Thoracic aorta (tissue), 2 donors: ENCODE data around the gene ARMC9. TPM values are rescaled to one million over a fixed set of nuclear protein-coding genes. Genes with fewer than 3 reads are reported as not detected.

Experiments
- ATAC-seq: fragments of 150-250 bp; one replicate; pipeline ENCODE4 v1.8.0; 2017; ENCODE audit warnings: low read depth; ENCODE audit not compliant: insufficient number of reproducible peaks, low FRiP score
- DNase-seq: peaks from one replicate; pipeline ENCODE4 v3.0.0-alpha.2; 2020; ENCODE audit warnings: low spot score
- H3K27ac ChIP-seq, 2 donors: fragments of 200-600 bp; sonication (generic); 1 replicate in 1 of 2; 2 replicates in 1 of 2; pipeline ENCODE4 v1.5.1; 2016; ENCODE audit warnings: mild to moderate bottlenecking in 2 of 2, moderate library complexity in 2 of 2
- H3K27me3 ChIP-seq: fragments of 200-600 bp; sonication (generic); replicated peaks from 2 replicates; pipeline ENCODE4 v1.6.0; 2016; ENCODE audit warnings: mild to moderate bottlenecking; ENCODE audit not compliant: insufficient read depth
- H3K36me3 ChIP-seq: fragments of 200-600 bp; sonication (generic); one replicate; pipeline ENCODE4 v1.5.1; 2016
- H3K4me1 ChIP-seq, 2 donors: fragments of 200-600 bp; sonication (generic); 1 replicate in 1 of 2; 2 replicates in 1 of 2; pipeline versions ENCODE4 v1.5.1 to v1.6.0; 2016; ENCODE audit warnings: low read depth in 2 of 2, mild to moderate bottlenecking in 1 of 2; ENCODE audit not compliant: control insufficient read depth in 1 of 2
- H3K4me3 ChIP-seq: fragments of 200-600 bp; sonication (generic); 2 replicates; pipeline ENCODE4 v1.5.1; 2016; ENCODE audit warnings: mild to moderate bottlenecking
- H3K9me3 ChIP-seq: fragments of 200-600 bp; sonication (generic); 2 replicates; pipeline ENCODE4 v1.5.1; 2016
- total RNA-seq, 2 donors: library from RNA; depleted of rRNA; stranded (reverse); fragments of >200 nt; gene quantifications; one replicate each; pipeline versions ENCODE4 v1.1.0 to v1.2.3, GENCODE V29; 2016
- TF ChIP-seq, protein P1 (sequence below): fragments of 200-600 bp; sonication (generic); IDR thresholded peaks from one replicate; pipeline ENCODE4 v1.5.1; 2019; ENCODE audit warnings: antibody characterized with exemption

The ARMC9 gene
- total RNA-seq, 2 donors from 2014 or later = 68.5 to 103 TPM

DNA sequence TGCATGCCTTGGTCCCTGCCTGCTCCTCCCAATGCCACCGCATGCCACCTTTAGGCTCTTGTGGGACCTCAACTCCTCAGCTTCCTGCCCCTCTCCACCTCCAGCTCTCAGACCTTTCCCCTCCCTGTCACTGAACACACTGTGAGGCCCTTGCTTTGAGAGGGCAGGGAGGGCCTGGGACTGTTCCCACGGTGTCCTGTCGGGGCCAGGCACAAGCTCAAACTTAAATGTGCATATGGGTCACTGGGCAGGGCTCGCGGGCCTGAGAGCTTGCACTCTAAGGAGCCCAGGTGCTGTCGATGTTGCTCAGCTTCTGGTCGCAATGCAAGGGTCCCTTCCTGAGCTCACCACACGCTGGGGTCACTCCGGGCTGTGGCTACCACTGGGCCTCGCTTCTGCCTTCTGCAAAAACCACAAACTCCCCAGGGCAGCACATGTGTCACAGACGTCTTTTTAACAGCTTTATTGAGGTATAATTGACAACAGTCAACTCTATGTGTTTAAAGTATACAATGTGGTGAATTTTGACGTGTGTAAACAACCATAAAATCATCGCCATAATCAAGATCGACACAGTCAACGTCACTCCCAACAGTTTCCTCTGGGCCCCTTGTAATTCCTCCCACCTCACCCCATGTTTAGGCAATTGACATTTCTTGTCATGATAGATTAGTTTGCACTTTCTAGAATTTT is 185.1 kb downstream of the ARMC9 start:
- TF ChIP-seq, protein P1, sequence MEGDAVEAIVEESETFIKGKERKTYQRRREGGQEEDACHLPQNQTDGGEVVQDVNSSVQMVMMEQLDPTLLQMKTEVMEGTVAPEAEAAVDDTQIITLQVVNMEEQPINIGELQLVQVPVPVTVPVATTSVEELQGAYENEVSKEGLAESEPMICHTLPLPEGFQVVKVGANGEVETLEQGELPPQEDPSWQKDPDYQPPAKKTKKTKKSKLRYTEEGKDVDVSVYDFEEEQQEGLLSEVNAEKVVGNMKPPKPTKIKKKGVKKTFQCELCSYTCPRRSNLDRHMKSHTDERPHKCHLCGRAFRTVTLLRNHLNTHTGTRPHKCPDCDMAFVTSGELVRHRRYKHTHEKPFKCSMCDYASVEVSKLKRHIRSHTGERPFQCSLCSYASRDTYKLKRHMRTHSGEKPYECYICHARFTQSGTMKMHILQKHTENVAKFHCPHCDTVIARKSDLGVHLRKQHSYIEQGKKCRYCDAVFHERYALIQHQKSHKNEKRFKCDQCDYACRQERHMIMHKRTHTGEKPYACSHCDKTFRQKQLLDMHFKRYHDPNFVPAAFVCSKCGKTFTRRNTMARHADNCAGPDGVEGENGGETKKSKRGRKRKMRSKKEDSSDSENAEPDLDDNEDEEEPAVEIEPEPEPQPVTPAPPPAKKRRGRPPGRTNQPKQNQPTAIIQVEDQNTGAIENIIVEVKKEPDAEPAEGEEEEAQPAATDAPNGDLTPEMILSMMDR = no peak
- Histone ChIP-seq H3K36me3 (no peaks in the 10 kb centered on the region), H3K9me3 (no peaks in the 10 kb centered on the region), H3K4me3 (no peak overlapping the region), H3K27ac (no peak overlapping the region), H3K4me1 (peaks cover 5 to 8% of the 10 kb centered on the region in 2 donors), H3K27me3 (no peaks in the 10 kb centered on the region)
- DNase-seq (no peak), ATAC-seq (no peak)

DNA sequence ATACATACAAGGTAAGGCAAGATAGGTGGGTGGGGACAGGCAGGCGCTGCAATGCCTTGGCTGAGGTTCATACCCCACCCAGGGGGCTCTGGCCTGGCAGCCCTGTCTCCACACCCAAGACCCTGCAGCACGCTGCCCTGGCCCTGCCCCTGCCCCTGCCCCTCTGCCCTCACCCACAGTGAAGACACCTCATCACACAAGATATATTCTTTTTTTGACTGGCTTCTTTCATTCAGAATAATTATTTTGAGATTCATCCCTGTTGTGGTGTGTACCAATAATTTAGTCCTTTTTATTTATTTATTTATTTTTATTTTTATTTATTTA is 185.6 kb downstream of the ARMC9 start:
- ATAC-seq = no peak
- H3K27ac ChIP-seq = no peak overlapping the region
- H3K4me3 ChIP-seq = no peak overlapping the region
- no peak for DNase-seq
- no peaks in the 10 kb centered on the region for H3K9me3 ChIP-seq
- TF ChIP-seq, protein P1 = no peak
- no peaks in the 10 kb centered on the region for H3K27me3 ChIP-seq
- no peaks in the 10 kb centered on the region for H3K36me3 ChIP-seq
- H3K4me1 ChIP-seq = peaks cover 5 to 12% of the 10 kb centered on the region in 2 donors

DNA sequence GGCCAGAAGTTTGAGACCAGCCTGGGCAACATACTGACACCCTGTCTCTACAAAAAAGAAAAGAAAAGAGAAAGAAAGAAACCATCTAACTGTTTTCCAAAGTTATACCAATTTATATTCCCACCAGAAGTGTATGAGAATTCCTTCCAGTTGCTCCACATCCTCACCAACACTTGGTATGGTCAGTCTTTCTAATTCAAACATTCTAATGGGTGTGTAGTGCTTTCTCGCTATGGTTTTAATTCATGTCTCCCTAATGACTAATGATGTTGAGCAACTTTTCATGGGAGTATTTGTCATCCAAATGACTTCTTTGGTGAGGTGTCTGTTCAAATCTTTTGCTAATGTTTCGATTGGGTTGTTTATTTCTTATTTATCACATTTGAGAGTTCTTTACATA is 186.5 kb downstream of the ARMC9 start:
- TF ChIP-seq, protein P1 = no peak
- H3K36me3 ChIP-seq = no peaks in the 10 kb centered on the region
- no peaks in the 10 kb centered on the region for H3K27me3 ChIP-seq
- no peak overlapping the region for H3K27ac ChIP-seq
- no peaks in the 10 kb centered on the region for H3K9me3 ChIP-seq
- ATAC-seq = no peak
- DNase-seq = no peak
- H3K4me1 ChIP-seq = peaks cover 5 to 12% of the 10 kb centered on the region in 2 donors
- H3K4me3 ChIP-seq = no peak overlapping the region

DNA sequence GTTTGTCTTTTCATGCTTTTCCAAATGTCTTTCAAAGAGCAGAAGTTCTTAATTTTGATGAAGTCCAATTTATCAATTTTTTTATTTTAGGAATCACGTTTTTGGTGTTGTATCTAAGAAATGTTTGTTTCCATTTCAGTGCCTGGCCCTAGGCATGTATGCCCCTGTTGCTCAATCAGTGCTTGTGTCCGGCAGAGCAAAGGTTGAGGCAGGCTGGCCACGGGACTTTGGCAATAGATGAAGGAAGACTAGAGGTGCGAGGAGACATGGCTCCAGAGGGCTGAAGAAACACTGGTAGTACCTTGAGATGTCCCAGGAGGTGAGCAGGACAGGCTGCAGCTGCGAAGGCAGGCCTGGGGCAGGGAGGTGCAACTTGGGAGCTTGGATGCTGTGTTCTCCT is 187.0 kb downstream of the ARMC9 start:
- no peak overlapping the region for H3K27ac ChIP-seq
- H3K4me3 ChIP-seq = no peak overlapping the region
- ATAC-seq (no peak), DNase-seq (no peak)
- peaks cover 5 to 12% of the 10 kb centered on the region in 2 donors for H3K4me1 ChIP-seq
- no peaks in the 10 kb centered on the region for H3K36me3 ChIP-seq
- no peaks in the 10 kb centered on the region for H3K9me3 ChIP-seq
- no peaks in the 10 kb centered on the region for H3K27me3 ChIP-seq
- TF ChIP-seq, protein P1 = no peak

GRCh38 chr2:231386446-231386845 is 188.0 kb downstream of the ARMC9 start:
- no peaks in the 10 kb centered on the region for H3K36me3 ChIP-seq
- DNase-seq (no peak), ATAC-seq (no peak)
- TF ChIP-seq, protein P1 = no peak
- H3K4me1 ChIP-seq = peaks cover 5 to 12% of the 10 kb centered on the region in 2 donors
- H3K27ac ChIP-seq = no peak overlapping the region
- no peak overlapping the region for H3K4me3 ChIP-seq
- no peaks in the 10 kb centered on the region for H3K27me3 ChIP-seq
- no peaks in the 10 kb centered on the region for H3K9me3 ChIP-seq
